Peyer's patch (tissue), 4 donors: ENCODE results near the gene REEP6.

Source experiments
- POLR2A ChIP-seq, 2 donors: fragments of 450-650 bp; IDR thresholded peaks; one replicate each; pipeline ENCODE4 v1.5.1; 2017; ENCODE audit warnings: antibody characterized with exemption in 2 of 2, mild to moderate bottlenecking in 2 of 2, moderate library complexity in 2 of 2
- TF ChIP-seq, protein P1 (sequence below), 6 experiments: fragments of 450-650 bp in 4 of 6; fragments of 200-600 bp in 2 of 6; sonication (generic) in 1 of 6; IDR thresholded peaks; one replicate each; pipeline ENCODE4 v1.5.1; 2017 to 2019; ENCODE audit warnings: antibody characterized with exemption in 6 of 6, mild to moderate bottlenecking in 3 of 6, moderate library complexity in 1 of 6

DNA sequence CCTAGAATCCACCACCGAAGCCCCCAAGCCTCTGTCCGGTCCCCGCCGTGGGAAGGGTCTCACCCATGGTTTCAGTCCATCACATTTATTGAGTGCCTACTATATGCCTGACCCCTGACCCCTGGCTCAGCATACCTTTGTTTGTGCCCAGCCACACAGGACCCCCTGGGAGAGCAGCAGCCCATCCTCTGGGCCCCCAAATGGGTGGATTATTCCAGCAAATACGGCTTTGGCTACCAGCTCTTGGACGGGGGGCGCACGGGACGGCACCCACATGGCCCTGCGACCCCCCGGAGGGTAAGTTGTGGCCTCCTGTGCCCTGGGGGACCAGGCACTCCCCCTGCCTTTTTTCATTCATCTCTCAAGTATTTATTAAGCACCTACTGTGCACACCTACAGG, 40.6 kb downstream of the REEP6 start:
- TF ChIP-seq, protein P1, sequence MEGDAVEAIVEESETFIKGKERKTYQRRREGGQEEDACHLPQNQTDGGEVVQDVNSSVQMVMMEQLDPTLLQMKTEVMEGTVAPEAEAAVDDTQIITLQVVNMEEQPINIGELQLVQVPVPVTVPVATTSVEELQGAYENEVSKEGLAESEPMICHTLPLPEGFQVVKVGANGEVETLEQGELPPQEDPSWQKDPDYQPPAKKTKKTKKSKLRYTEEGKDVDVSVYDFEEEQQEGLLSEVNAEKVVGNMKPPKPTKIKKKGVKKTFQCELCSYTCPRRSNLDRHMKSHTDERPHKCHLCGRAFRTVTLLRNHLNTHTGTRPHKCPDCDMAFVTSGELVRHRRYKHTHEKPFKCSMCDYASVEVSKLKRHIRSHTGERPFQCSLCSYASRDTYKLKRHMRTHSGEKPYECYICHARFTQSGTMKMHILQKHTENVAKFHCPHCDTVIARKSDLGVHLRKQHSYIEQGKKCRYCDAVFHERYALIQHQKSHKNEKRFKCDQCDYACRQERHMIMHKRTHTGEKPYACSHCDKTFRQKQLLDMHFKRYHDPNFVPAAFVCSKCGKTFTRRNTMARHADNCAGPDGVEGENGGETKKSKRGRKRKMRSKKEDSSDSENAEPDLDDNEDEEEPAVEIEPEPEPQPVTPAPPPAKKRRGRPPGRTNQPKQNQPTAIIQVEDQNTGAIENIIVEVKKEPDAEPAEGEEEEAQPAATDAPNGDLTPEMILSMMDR (IDR thresholded peaks at IDR 0.05): no peak
- no peak for TF ChIP-seq POLR2A (IDR thresholded peaks at IDR 0.05)
